NOMO-1 treated with DMSO at 0.1 percent for 48 hours (cell line): ENCODE results near the gene HELZ.
"Not testable (repeated sequence)": the region's sequence is repeated elsewhere in the genome, so short reads cannot be mapped to it uniquely, and the experiment has no call there.

ENCODE experiments used
- DNase-seq: peaks from one replicate; lab custom pipeline; 2025; ENCODE audit not compliant: unreplicated experiment; lab: John Stamatoyannopoulos, UW

Gene HELZ

GRCh38 chr17:67151717-67152116 lies 93.3 kb downstream of the HELZ start:
- no peak for DNase-seq

GRCh38 chr17:67150826-67151225 lies 94.2 kb downstream of the HELZ start:
- DNase-seq = no peak

GRCh38 chr17:67148352-67148751 lies 96.6 kb downstream of the HELZ start:
- DNase-seq = no peak

- DNase-seq = no peak
These were observed 99.7 kb downstream of the HELZ start for GRCh38 chr17:67145183-67145805.

- DNase-seq = no peak
These were observed 101.7 kb downstream of the HELZ start for GRCh38 chr17:67143318-67143717.

GRCh38 chr17:67142030-67142429 lies 103.0 kb downstream of the HELZ start:
- DNase-seq = not testable (repeated sequence)

- DNase-seq = peak; percentile 38
These were observed 105.0 kb downstream of the HELZ start for GRCh38 chr17:67139784-67140665.

- no peak for DNase-seq
These were observed 105.7 kb downstream of the HELZ start for GRCh38 chr17:67139289-67139688.

- no peak for DNase-seq
These were observed 106.6 kb downstream of the HELZ start for GRCh38 chr17:67138392-67138791.

- DNase-seq = peak; percentile 37
These were observed 107.1 kb downstream of the HELZ start for GRCh38 chr17:67137860-67138259.

GRCh38 chr17:67137026-67137370 lies 108.0 kb downstream of the HELZ start:
- DNase-seq = no peak

- DNase-seq = no peak
These were observed 108.6 kb downstream of the HELZ start for GRCh38 chr17:67136191-67137025.

- no peak for DNase-seq
These were observed 111.8 kb downstream of the HELZ start for GRCh38 chr17:67133161-67133560.

- no peak for DNase-seq
These were observed 112.6 kb downstream of the HELZ start for GRCh38 chr17:67132366-67132765.

GRCh38 chr17:67130768-67131167 lies 114.2 kb downstream of the HELZ start:
- DNase-seq = no peak

- no peak for DNase-seq
These were observed 115.7 kb downstream of the HELZ start for GRCh38 chr17:67129283-67129682.

- DNase-seq = no peak
These were observed 116.3 kb downstream of the HELZ start for GRCh38 chr17:67128700-67129099.

- DNase-seq = no peak
These were observed 117.1 kb downstream of the HELZ start for GRCh38 chr17:67127925-67128324.

- peak; percentile 68 for DNase-seq
These were observed 118.0 kb downstream of the HELZ start for GRCh38 chr17:67126983-67127382.

GRCh38 chr17:67126543-67126942 lies 118.5 kb downstream of the HELZ start:
- DNase-seq = not testable (repeated sequence)

- no peak for DNase-seq
These were observed 119.1 kb downstream of the HELZ start for GRCh38 chr17:67125924-67126323.

GRCh38 chr17:67125417-67125816 lies 119.6 kb downstream of the HELZ start:
- no peak for DNase-seq
